GM21825 (cell line): ENCODE measurements around the gene RAB28.
A peak's percentile ranks its signal among the peaks of the same experiment; 100 is the strongest.

Experiments
- ATAC-seq: cut with Tn5 transposase; IDR thresholded peaks from one replicate; pipeline ENCODE4 v1.9.1; 2021; ENCODE audit warnings: mild to moderate bottlenecking, moderate library complexity; ENCODE audit not compliant: unreplicated experiment

The RAB28 gene

GRCh38 chr4:13484122-13484748 is at the start of gene RAB28:
RAB28 (minus strand) TSS chr4:13484340.
- ATAC-seq: peak; percentile 97

- ATAC-seq: no peak
Measured at GRCh38 chr4:13531625-13531998, 47.5 kb upstream of the RAB28 start.

- ATAC-seq: no peak
Measured at GRCh38 chr4:13530823-13531624, 46.9 kb upstream of the RAB28 start.

- ATAC-seq: no peak
Measured at GRCh38 chr4:13529128-13529919, 45.2 kb upstream of the RAB28 start.

GRCh38 chr4:13528821-13529127 is 44.6 kb upstream of the RAB28 start:
- ATAC-seq: no peak

GRCh38 chr4:13527981-13528820 is 44.1 kb upstream of the RAB28 start:
- ATAC-seq: peak; percentile 89

GRCh38 chr4:13527192-13527980 is 43.2 kb upstream of the RAB28 start:
- no peak for ATAC-seq

GRCh38 chr4:13526658-13527057 is 42.5 kb upstream of the RAB28 start:
- no peak for ATAC-seq

GRCh38 chr4:13525606-13526281 is 41.6 kb upstream of the RAB28 start:
- ATAC-seq: no peak

- no peak for ATAC-seq
Measured at GRCh38 chr4:13524504-13525243, 40.5 kb upstream of the RAB28 start.

GRCh38 chr4:13523591-13524503 is 39.7 kb upstream of the RAB28 start:
- no peak for ATAC-seq

GRCh38 chr4:13523105-13523477 is 39.0 kb upstream of the RAB28 start:
- ATAC-seq: no peak

GRCh38 chr4:13522282-13523104 is 38.4 kb upstream of the RAB28 start:
- ATAC-seq: no peak

- no peak for ATAC-seq
Measured at GRCh38 chr4:13521047-13521446, 36.9 kb upstream of the RAB28 start.

- no peak for ATAC-seq
Measured at GRCh38 chr4:13516315-13516860, 32.2 kb upstream of the RAB28 start.

GRCh38 chr4:13515268-13515667 is 31.1 kb upstream of the RAB28 start:
- ATAC-seq: no peak

- ATAC-seq: no peak
Measured at GRCh38 chr4:13514722-13515121, 30.6 kb upstream of the RAB28 start.
